H1 (cell line): ENCODE measurements around the gene LDLRAD4. TPM values are rescaled to one million over a fixed set of nuclear protein-coding genes. Genes with fewer than 3 reads are reported as not detected.

ENCODE experiments used
- ATF2 ChIP-seq: IDR thresholded peaks from 2 replicates; pipeline ENCODE4 v1.6.1; 2012; ENCODE audit warnings: low read length, inconsistent platforms
- SAP30 ChIP-seq: fragments of 300-600 bp; sonication (generic); IDR thresholded peaks from 2 replicates; pipeline ENCODE4 v1.7.1; 2012; ENCODE audit warnings: low read length, moderate library complexity, mild to moderate bottlenecking, inconsistent platforms; ENCODE audit not compliant: insufficient read depth, insufficient replicate concordance
- ZNF274 ChIP-seq: IDR thresholded peaks from 2 replicates; pipeline ENCODE4 v1.7.0; 2012; ENCODE audit warnings: low read length, borderline replicate concordance; ENCODE audit errors: extremely low read depth
- polyA plus RNA-seq, 7 experiments: library from polyadenylated mRNA; depleted of rRNA in 3 of 7; stranded (reverse) in 5 of 7; unstranded in 2 of 7; fragments of >200 nt in 5 of 7; fragments of 200-250 nt in 2 of 7; gene quantifications; 1 replicate in 5 of 7; 2 replicates in 1 of 7; 4 replicates in 1 of 7; pipeline versions ENCODE4 v1.2.1 to v1.2.3, GENCODE V29; 2011 to 2013; ENCODE audit warnings: missing spikeins in 2 of 7, mixed read lengths in 2 of 7
- total RNA-seq: library from RNA; stranded (reverse); fragmentation: NEBNext Ultra II Directional; extraction: Animal tissue kit (Norgen Biotek cat#: 25700); gene quantifications from 2 replicates; pipeline ENCODE4 v1.2.1, GENCODE V29; 2021

LDLRAD4 gene
- total and polyA plus RNA-seq, 2 of the 8 experiments (the other 6 are each of a cell fraction or from before 2014, with no cell fraction given), result 0.77 to 1.4 TPM

GRCh38 chr18:13387855-13388548 is 169.4 kb downstream of the LDLRAD4 start (continued):
- TF ChIP-seq SAP30, result no peak
- no peak for TF ChIP-seq ATF2
- no peak for TF ChIP-seq ZNF274
